ENCODE results near the gene FOSL2. TPM values are rescaled to one million over a fixed set of nuclear protein-coding genes. Genes with fewer than 3 reads are reported as not detected.

The FOSL2 gene
- total RNA-seq, 1 donor from 2014 or later, result 50.2 TPM

DNA sequence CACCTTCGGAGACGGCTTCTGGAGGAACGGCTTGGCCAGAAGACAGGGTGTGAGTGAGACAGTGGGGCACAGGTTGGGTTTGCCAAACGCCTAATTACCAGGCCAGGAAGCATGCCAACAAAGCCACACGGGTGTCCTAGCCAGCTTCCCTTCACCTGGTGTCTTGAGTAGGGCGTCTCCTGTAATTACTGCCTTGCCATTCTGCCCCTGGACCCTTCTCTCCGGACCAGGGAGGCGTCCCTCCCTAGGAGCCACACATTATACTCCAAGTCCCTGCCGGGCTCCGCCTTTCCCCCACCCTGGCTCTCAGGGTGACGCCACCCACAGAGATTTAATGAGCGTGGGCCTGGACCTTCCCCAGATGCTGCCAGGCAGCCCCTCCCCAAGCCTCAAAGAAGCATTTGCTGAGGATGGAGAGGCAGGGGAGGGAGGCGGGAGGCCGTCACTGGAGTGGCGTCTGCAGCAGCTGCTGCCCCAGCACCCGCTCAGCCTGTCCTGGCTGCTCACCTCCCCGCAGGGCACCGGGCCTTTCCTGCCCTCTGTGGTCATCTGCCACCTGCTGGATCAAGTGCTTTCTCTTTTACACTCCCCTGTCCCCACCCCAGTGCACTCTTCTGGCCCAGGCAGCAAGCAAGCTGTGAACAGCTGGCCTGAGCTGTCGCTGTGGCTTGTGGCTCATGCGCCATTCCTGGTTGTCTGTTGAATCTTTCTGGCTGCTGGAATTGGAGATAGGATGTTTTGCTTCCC is 20.7 kb downstream of the FOSL2 start:
- intact Hi-C loops (cut with micrococcal nuclease), result no loop called here
- no peaks in the 10 kb centered on the region for H3K27me3 ChIP-seq (ENCODE audit: low read depth)
- H3K36me3 ChIP-seq, result peaks cover 87% of the 10 kb centered on the region
- peak overlapping the region; percentile 2 for H3K4me3 ChIP-seq
- H3K4me1 ChIP-seq, result peaks cover 39% of the 10 kb centered on the region
- H3K27ac ChIP-seq (replicated peaks), result peak overlapping the region; percentile 42
- H3K9me3 ChIP-seq (replicated peaks), result no peaks in the 10 kb centered on the region
- TF ChIP-seq, protein P1, sequence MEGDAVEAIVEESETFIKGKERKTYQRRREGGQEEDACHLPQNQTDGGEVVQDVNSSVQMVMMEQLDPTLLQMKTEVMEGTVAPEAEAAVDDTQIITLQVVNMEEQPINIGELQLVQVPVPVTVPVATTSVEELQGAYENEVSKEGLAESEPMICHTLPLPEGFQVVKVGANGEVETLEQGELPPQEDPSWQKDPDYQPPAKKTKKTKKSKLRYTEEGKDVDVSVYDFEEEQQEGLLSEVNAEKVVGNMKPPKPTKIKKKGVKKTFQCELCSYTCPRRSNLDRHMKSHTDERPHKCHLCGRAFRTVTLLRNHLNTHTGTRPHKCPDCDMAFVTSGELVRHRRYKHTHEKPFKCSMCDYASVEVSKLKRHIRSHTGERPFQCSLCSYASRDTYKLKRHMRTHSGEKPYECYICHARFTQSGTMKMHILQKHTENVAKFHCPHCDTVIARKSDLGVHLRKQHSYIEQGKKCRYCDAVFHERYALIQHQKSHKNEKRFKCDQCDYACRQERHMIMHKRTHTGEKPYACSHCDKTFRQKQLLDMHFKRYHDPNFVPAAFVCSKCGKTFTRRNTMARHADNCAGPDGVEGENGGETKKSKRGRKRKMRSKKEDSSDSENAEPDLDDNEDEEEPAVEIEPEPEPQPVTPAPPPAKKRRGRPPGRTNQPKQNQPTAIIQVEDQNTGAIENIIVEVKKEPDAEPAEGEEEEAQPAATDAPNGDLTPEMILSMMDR (IDR thresholded peaks at IDR 0.05; ENCODE audit: borderline replicate concordance), result peak; percentile 41
- peak; percentile 48 for DNase-seq

DNA sequence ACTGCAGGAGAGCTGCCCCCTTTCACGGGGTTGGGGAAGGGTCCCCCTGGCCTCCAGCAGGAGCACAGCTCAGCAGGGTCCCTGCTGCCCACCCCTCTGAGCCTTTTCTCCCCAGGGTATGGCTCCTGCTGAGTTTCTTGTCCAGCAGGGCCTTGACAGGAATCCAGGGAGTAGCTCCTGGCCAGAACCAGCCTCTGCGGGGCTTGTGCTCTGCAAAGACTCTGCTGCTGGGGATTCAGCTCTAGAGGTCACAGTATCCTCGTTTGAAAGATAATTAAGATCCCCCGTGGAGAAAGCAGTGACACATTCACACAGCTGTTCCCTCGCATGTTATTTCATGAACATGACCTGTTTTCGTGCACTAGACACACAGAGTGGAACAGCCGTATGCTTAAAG is 21.2 kb downstream of the FOSL2 start:
- peaks cover 38% of the 10 kb centered on the region for H3K4me1 ChIP-seq
- TF ChIP-seq, protein P1 (IDR thresholded peaks at IDR 0.05; ENCODE audit: borderline replicate concordance), result no peak
- H3K4me3 ChIP-seq, result peak overlapping the region; percentile 2
- H3K27me3 ChIP-seq (ENCODE audit: low read depth), result no peaks in the 10 kb centered on the region
- DNase-seq, result no peak
- intact Hi-C loops (cut with micrococcal nuclease), result no loop called here
- no peaks in the 10 kb centered on the region for H3K9me3 ChIP-seq (replicated peaks)
- H3K36me3 ChIP-seq, result peaks cover 82% of the 10 kb centered on the region
- H3K27ac ChIP-seq (replicated peaks), result peak overlapping the region; percentile 42

DNA sequence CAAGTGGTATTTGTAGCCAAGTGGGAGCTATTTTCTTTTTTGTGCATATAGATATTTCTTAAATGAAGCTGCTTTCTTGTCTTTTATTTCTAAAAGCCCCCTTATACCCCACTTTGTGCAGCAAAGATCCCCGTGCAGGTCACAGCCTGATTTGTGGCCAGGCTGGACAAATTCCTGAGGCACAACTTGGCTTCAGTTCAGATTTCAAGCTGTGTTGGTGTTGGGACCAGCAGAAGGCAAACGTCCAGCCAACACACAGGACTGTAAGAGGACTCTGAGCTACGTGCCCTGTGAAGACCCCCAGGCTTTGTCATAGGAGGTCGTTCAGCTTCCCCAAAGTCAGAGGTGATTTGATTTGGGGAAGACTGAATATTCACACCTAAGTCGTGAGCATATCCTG is 21.9 kb downstream of the FOSL2 start:
- Histone ChIP-seq H3K27ac (replicated peaks) (peak overlapping the region; percentile 42), H3K36me3 (peaks cover 75% of the 10 kb centered on the region), H3K4me3 (no peak overlapping the region), H3K27me3 (ENCODE audit: low read depth) (no peaks in the 10 kb centered on the region), H3K9me3 (replicated peaks) (no peaks in the 10 kb centered on the region), H3K4me1 (peaks cover 38% of the 10 kb centered on the region)
- no peak for DNase-seq
- intact Hi-C loops (cut with micrococcal nuclease), result no loop called here
- TF ChIP-seq, protein P1 (IDR thresholded peaks at IDR 0.05; ENCODE audit: borderline replicate concordance), result no peak

DNA sequence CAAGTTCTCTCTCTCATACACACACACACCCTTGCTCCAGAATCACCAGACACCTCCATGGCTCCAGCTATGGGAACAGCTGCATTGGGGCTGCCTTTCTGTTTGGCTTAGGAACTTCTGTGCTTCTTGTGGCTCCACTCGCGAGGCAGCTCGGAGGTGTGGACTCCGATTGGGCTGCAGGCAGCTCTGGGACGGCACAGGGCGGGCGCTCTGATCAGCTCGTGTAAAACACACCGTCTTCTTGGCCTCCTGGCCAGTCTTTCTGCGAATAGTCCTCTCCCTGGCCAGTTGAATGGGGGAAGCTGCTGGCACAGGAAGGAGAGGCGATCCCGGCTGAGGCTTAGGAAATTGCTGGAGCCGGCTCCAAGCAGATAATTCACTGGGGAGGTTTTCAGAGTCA is 22.4 kb downstream of the FOSL2 start:
- no peak for DNase-seq
- no peaks in the 10 kb centered on the region for H3K9me3 ChIP-seq (replicated peaks)
- intact Hi-C loops (cut with micrococcal nuclease), result no loop called here
- TF ChIP-seq, protein P1 (IDR thresholded peaks at IDR 0.05; ENCODE audit: borderline replicate concordance), result no peak
- peaks cover 42% of the 10 kb centered on the region for H3K4me1 ChIP-seq
- peak overlapping the region; percentile 42 for H3K27ac ChIP-seq (replicated peaks)
- no peaks in the 10 kb centered on the region for H3K27me3 ChIP-seq (ENCODE audit: low read depth)
- H3K36me3 ChIP-seq, result peaks cover 71% of the 10 kb centered on the region
- H3K4me3 ChIP-seq, result no peak overlapping the region

DNA sequence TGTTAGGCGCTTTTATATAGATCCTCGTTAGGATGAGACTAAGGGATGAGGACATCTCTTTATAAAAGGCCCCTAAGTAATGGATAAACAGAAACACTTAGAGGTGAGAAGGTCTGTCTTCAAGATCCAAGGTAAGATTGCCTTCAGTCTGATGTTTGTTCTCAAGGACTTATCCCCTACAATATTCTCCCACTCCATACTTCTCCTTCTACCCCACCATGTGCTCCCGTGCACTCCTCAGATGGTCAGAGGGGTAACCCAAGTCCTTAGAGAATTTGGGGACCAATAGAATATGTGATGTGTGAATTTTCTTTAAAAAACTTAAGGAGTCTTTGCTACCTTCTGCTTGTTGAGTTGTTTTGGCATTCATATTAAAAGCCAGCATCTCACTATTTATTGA is 23.1 kb downstream of the FOSL2 start:
- H3K4me1 ChIP-seq, result peaks cover 46% of the 10 kb centered on the region
- no peaks in the 10 kb centered on the region for H3K9me3 ChIP-seq (replicated peaks)
- no peaks in the 10 kb centered on the region for H3K27me3 ChIP-seq (ENCODE audit: low read depth)
- no peak for DNase-seq
- intact Hi-C loops (cut with micrococcal nuclease), result no loop called here
- H3K4me3 ChIP-seq, result no peak overlapping the region
- TF ChIP-seq, protein P1 (IDR thresholded peaks at IDR 0.05; ENCODE audit: borderline replicate concordance), result no peak
- H3K27ac ChIP-seq (replicated peaks), result no peak overlapping the region
- H3K36me3 ChIP-seq, result peaks cover 64% of the 10 kb centered on the region

Measured in left ventricle myocardium inferior (tissue), 1 donor.